ENCODE results near the gene MAP2.

DNA sequence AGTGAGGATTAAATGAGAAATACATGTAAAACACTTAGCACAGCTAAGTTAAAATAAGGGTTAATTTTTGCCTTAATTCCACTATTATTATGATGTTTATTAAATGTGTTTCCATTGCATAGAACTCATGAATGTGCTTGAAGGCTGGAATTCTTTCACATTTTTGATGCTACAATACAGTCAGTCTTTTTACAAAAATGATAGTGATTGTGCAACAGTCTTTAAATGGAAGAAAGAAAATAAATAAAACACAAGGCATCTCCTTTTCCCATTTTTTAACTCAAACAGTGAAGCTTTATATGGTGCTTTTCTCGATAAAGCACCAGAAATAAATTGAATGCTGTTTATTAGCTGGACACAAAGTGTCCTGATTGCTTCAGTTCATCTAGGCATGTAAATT, 123.9 kb downstream of the MAP2 start:
- TF ChIP-seq, protein P1, sequence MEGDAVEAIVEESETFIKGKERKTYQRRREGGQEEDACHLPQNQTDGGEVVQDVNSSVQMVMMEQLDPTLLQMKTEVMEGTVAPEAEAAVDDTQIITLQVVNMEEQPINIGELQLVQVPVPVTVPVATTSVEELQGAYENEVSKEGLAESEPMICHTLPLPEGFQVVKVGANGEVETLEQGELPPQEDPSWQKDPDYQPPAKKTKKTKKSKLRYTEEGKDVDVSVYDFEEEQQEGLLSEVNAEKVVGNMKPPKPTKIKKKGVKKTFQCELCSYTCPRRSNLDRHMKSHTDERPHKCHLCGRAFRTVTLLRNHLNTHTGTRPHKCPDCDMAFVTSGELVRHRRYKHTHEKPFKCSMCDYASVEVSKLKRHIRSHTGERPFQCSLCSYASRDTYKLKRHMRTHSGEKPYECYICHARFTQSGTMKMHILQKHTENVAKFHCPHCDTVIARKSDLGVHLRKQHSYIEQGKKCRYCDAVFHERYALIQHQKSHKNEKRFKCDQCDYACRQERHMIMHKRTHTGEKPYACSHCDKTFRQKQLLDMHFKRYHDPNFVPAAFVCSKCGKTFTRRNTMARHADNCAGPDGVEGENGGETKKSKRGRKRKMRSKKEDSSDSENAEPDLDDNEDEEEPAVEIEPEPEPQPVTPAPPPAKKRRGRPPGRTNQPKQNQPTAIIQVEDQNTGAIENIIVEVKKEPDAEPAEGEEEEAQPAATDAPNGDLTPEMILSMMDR (conservative IDR thresholded peaks at IDR 0.05; ENCODE audit: low read depth in 2 of 2), result no peak
- TF ChIP-seq POLR2AphosphoS5 (IDR thresholded peaks at IDR 0.05; ENCODE audit: low read depth), result no peak
- TF ChIP-seq JUNB (IDR thresholded peaks at IDR 0.05; ENCODE audit: unreplicated experiment), result no peak
- no peak for TF ChIP-seq EZH2 (IDR thresholded peaks at IDR 0.05; ENCODE audit: low read depth, unreplicated experiment)
- TF ChIP-seq, protein P2, sequence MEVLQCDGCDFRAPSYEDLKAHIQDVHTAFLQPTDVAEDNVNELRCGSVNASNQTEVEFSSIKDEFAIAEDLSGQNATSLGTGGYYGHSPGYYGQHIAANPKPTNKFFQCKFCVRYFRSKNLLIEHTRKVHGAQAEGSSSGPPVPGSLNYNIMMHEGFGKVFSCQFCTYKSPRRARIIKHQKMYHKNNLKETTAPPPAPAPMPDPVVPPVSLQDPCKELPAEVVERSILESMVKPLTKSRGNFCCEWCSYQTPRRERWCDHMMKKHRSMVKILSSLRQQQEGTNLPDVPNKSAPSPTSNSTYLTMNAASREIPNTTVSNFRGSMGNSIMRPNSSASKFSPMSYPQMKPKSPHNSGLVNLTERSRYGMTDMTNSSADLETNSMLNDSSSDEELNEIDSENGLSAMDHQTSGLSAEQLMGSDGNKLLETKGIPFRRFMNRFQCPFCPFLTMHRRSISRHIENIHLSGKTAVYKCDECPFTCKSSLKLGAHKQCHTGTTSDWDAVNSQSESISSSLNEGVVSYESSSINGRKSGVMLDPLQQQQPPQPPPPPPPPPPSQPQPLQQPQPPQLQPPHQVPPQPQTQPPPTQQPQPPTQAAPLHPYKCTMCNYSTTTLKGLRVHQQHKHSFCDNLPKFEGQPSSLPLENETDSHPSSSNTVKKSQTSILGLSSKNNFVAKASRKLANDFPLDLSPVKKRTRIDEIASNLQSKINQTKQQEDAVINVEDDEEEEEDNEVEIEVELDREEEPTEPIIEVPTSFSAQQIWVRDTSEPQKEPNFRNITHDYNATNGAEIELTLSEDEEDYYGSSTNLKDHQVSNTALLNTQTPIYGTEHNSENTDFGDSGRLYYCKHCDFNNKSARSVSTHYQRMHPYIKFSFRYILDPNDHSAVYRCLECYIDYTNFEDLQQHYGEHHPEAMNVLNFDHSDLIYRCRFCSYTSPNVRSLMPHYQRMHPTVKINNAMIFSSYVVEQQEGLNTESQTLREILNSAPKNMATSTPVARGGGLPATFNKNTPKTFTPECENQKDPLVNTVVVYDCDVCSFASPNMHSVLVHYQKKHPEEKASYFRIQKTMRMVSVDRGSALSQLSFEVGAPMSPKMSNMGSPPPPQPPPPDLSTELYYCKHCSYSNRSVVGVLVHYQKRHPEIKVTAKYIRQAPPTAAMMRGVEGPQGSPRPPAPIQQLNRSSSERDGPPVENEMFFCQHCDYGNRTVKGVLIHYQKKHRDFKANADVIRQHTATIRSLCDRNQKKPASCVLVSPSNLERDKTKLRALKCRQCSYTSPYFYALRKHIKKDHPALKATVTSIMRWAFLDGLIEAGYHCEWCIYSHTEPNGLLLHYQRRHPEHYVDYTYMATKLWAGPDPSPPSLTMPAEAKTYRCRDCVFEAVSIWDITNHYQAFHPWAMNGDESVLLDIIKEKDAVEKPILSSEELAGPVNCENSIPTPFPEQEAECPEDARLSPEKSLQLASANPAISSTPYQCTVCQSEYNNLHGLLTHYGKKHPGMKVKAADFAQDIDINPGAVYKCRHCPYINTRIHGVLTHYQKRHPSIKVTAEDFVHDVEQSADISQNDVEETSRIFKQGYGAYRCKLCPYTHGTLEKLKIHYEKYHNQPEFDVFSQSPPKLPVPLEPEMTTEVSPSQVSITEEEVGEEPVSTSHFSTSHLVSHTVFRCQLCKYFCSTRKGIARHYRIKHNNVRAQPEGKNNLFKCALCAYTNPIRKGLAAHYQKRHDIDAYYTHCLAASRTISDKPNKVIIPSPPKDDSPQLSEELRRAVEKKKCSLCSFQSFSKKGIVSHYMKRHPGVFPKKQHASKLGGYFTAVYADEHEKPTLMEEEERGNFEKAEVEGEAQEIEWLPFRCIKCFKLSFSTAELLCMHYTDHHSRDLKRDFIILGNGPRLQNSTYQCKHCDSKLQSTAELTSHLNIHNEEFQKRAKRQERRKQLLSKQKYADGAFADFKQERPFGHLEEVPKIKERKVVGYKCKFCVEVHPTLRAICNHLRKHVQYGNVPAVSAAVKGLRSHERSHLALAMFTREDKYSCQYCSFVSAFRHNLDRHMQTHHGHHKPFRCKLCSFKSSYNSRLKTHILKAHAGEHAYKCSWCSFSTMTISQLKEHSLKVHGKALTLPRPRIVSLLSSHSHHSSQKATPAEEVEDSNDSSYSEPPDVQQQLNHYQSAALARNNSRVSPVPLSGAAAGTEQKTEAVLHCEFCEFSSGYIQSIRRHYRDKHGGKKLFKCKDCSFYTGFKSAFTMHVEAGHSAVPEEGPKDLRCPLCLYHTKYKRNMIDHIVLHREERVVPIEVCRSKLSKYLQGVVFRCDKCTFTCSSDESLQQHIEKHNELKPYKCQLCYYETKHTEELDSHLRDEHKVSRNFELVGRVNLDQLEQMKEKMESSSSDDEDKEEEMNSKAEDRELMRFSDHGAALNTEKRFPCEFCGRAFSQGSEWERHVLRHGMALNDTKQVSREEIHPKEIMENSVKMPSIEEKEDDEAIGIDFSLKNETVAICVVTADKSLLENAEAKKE (CRISPR knock-in tag; IDR thresholded peaks at IDR 0.05), result no peak

All from GM23338 (cell line).